GF-D8 (cell line): ENCODE results near the gene MESD.

Experiments used
- DNase-seq: peaks from one replicate; lab custom pipeline; 2025; lab: John Stamatoyannopoulos, UW

The MESD gene

DNA sequence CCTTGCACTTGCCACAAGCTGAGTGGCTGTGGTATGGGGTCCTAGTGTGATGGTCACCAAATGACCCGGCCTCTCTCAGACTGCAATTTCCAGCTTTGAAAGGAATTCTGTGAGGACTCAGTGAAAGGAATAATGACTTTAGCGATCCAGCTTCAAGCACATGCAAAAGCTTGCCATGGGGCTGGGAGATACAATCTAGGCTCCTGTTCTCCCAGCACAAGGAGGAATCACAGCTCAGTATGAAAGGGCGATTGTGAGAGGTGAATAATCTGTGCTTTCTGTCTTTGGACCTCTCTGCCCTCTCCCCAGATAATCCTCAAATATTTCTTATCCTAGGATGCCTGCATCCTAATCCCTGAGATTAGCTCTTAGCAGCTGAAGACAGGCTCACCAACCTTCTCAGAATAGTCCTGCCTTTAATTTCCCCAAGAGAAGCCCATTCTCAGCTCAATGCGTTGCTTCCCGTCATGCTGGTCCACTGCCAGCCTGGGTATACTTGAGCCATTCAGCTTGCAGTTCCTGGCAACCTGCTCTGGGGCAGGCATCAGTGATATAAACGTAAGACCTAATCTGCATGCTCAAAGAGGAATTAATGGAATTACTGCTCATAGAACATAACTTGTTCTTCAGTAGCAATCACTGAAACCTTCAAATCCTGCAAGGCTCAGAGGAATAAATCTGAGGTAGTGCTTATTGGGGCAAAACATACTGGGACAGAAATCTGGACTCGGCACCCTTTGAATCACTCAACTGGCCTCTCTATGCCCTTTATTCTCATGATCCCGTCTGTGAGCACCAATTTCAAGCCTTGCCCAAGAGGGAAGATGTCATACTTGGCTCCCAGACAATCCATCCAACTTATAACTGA, 26.2 kb upstream of the MESD start:
- DNase-seq = no peak

DNA sequence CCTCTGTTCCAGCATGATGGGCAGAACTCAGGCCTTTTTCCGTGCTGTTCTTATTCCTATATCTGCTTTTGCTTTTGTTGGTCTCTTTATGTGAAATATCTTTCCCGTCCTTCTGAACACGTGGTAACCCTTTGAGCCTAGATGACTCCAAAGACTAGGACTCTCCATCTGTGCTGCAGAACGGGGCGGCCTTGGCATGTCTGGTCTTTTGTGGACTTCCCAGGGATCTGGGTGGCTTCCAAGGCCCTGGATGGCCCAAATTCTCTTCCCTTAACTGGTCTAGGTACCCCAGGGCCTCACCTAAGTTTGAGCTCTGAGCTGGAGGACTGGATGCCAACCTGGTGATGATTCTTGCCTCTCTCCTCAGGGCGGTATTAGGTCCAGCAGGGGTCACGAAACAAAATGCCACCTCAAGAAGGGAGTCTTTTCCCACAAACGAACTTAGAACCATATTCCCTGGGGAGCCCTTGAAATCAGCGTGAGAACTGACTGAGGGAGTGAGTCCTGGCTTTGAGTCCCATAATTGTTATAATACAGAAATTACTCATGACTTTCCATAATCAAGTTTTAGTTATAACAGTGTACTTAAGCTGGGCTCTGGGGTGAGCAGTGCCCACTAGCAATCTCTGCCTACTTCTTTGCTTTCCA, 25.0 kb upstream of the MESD start:
- DNase-seq = no peak

DNA sequence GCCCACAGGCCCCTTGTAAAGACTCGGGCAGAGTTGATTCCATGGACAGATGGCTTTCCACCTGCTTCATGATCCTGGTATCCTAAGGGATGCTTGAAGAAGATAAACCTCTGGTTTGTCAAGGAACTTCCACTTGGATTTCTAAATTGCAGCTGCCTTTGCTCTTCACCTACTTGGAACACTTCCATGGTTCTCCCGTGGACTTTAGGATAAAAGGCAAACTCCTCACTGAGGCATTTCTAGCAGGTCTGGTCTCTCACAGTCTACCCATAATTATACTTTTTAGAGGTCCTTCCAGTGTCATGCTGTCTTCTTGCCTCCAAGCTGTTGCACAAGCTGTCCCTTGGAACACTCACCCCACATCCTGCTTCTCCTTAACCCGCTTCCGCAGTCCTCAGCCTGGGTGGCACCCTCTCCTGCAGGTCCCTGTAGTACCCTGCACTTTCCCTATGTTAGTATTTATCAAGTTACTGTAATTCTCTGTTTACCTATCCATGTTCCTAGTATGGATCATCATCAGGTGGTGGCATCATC, 23.8 kb upstream of the MESD start:
- no peak for DNase-seq

DNA sequence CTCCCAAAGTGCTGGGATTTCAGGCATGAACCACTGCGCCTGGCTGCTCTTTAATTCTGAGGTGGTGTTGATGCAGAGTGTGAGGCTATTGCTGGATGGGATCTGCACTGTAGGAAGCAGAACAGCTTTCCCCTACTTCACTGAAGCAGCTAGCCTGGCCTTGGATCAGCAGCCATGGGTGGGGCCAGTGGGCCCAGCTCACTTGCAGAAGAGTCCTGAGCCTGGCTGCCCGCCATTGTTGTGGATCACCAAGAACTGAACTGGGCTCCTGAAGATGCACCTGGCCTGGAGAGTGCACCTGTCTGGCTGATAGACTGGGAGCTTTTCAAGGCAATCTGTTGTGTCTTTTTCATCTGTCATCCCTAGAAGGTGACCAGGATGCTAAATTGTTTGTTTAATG, 23.0 kb upstream of the MESD start:
- DNase-seq = no peak

DNA sequence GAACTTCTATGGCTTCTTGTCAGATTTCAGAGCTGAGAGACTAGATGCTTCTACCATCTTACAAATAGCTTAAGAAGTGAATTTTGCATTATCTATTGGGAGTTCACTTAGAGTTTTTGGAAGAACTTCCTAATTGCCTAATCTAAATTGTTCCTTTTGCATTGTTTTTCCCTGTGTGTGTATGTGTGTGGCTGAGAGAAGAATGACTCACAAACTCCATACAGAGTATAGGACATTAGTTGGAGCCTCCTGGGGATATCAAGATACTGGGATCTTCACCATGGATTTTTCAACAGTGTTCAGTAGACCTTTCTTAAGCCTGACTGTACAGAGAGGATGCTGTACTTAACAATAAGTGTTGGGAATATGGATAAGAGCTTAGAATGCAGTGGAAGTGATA, 22.0 kb upstream of the MESD start:
- DNase-seq = no peak

DNA sequence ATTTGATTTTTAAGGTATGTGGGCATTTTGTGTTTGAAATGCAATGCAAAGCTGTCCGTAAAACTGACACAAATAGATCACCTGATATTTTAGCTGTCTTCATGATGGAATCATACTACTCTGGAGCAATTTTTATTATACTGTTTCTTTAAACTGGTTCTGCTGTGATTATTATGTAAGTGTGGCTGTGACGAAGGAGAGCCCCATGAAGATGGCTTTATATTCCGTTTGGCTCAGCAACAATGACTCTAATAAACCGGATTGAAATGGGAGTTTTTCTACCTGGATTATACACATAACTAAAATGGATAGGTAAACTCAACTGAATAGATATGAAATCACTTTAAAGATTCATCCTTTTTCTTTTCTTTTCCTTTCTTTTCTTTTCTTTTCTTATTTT, 20.5 kb upstream of the MESD start:
- no peak for DNase-seq

DNA sequence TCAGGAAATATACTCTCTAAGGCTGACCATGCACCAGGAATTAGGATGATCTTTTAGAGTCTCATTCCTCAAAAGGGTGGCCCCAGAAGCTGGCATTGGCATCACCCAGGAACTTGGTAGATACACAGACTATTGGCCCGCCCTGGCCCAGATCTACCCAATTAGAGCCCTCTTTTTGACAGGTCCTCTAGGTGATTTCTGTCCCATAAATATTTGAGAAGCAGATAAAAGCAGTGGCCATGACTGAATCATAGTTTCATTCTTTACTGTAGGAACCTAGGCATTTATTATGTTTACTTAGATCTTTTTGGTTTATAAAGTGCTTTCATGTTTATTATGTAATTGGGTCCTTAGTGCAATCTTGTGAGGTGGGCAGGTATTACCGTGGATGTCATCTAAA, 18.7 kb upstream of the MESD start:
- no peak for DNase-seq

DNA sequence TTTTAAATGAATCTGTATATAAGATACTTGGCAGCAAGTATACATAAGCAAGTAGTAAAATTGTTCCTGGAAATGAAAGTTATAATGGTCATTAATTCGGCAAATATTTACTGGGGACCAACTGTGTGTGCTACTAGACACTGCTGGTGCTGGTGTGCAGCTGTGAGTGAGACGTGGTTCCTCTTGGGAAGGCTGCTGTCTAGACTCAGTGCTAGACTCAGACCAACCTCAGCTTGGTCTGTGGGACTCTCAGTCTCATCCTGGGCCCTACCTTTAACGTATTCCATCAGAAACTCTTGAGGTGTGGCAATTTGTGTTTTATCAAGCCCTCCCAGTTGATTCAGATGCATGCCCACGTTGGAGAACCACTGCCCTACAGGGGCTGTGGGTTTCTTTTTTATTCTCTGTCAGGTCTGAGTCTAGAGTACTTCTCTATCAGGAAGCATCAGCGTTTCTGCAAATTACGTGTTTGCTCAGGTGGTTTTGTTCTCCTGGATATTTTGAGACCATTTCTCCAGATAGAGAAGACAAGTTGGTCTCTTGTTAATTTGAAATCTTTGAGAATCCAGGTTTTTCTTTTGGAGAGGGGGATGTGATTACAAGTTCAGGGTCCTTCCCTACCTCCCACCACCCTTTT, 17.9 kb upstream of the MESD start:
- no peak for DNase-seq

DNA sequence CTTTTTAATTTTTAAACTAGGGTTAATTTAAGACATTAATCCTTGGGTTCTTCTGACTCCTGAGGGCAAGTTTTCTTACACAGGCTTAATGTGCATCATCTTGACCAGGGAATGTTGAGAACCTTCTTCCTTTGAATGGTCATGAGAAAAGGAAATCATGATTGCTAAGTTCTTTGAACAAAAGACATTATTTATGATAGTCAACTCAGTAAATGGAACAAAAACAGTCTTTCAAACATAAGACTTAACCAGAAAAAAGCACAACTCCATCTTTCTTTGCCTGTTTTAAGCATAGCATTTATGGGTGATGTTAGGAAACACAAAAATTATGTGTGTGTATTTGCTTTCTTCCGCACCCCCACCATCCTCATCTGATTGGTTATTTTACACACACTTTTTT, 16.5 kb upstream of the MESD start:
- no peak for DNase-seq

DNA sequence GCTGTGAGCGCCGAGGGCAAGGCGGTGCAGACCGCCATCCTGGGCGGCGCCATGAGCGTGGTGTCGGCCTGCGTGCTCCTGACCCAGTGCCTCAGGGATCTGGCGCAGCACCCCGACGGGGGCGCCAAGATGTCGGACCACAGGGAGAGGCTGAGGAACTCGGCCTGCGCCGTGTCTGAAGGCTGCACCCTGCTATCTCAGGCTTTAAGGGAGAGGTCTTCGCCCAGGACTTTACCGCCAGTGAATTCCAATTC, 13.4 kb upstream of the MESD start:
- no peak for DNase-seq

DNA sequence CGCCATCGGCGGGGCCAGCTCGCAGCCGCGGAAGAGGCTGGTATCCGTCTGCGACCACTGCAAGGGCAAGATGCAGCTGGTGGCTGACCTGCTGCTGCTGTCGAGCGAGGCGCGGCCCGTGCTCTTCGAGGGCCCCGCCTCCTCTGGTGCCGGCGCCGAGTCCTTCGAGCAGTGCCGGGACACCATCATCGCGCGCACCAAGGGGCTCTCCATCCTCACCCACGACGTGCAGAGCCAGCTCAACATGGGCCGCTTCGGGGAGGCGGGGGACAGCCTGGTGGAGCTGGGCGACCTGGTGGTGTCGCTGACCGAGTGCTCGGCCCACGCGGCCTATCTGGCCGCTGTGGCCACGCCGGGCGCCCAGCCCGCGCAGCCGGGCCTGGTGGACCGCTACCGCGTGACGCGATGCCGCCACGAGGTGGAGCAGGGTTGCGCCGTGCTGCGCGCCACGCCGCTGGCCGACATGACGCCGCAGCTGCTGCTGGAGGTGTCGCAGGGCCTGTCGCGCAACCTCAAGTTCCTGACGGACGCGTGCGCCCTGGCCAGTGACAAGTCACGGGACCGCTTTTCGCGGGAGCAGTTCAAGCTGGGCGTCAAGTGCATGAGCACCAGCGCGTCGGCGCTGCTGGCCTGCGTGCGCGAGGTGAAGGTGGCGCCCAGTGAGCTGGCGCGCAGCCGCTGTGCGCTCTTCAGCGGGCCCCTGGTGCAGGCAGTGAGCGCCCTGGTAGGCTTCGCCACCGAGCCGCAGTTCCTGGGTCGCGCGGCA, 12.9 kb upstream of the MESD start:
- no peak for DNase-seq

DNA sequence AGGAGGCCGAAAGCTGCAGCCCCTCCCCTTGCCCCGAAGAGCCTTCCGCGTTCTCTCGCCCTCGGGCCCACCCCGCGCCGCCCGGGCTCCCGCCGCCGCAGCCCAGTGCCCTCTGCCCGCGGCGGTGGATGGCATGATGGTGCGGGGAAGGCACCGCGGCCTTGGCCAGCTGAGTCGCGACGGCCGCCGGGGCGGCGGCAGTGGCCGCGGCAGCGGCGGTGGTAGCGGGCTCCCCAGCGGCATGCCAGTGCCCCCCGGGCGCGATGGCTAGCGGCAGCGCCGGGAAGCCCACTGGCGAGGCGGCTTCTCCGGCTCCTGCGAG, 12.4 kb upstream of the MESD start:
- DNase-seq = no peak

DNA sequence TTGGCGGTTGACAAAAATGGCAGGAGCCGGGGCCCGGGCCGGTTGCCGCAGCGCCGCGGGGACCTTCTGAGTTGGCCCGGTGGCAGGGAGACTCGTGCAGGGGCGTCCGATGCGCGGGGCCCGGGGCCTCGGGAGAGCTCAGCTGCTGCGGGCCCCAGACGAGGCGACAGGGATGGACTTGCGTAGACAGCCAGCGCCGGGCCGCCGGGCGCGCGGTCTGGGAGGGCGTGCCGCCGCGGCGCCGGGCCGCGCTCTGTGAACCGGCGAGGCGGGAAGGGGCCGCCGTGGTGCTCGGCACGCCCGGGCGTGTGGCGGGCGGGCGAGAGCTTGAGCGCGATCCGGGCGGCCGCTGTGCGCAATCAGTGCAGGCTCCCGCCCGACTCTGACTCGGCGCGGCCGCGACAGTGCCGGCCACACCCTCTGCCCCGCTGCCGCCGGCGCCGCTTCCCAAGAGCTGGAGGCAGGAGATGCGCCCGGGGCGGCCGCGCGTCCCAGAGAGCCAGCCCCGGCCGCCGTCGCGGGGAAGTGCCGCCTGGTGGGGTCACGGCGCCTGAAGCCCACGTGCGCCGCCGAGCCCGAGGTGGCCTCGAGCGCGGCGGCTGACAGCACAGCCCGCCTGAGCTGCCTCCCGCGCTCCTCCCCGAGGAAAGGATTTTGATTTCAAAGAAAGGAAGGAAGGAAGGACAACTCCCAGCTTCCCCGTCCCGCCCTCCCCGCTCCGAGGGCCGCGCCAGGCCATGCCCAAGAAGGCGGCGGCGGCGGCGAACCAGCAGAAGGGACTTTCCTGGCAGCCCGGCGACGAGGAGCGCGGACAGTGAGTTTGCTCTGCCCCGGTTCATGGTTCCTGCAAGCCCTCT, 11.8 kb upstream of the MESD start:
- no peak for DNase-seq

DNA sequence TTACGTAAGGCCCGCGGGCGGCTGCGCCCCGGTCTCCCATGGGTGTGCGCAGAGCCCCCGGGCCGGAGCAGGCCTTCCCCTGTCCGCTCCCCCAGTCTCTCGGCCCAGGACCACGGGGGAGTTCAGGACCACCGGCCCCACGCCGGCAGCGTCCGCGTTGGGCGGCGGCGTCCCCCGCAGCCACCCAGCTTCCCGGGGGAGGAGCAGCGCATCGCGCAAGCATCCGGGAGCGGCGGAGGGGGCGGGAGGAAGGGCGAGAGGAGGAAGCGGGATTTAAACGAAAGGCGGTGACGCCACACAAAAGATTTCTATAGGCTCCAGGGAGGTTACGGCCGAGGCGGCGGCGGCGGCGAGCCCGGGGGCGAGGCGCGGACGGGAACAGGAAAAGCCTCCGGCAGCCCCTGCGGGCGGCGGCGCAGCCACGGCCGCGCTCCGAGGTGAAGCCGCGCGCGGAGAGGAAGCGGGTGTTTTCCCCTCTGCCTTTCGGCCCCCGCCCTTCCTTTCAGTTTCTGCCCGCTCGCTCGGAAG, 11.1 kb upstream of the MESD start, which contains the start of gene TLNRD1:
TSS of gene TLNRD1 (plus strand) at position 300 of the 528 bp plus-strand sequence. CDS start 1,349 bp downstream, outside the sequence.
- peak; percentile 79 for DNase-seq

DNA sequence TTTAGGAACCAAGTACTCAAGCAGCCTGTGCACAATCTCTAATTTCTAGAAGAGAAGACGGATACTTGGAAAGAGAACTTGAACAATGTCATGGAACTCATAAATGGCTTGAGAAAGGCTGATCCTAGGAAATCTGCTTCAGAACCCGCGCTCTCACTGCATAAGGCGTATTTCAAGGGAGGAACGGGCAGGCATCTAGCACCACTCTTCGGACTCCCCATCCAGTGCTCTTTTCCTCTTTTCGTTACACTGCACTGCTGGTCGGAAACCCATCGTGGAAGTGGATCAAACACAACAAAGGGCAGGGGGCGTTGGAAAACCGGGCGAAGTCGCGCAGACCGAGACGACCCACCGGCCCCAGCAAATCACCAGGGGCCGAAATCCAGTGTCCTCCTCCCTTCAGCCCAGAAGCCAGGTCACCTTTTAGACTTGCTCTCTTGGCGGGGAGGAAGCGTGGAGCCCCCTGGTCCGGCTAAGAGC, 10.6 kb upstream of the MESD start:
- DNase-seq = no peak

DNA sequence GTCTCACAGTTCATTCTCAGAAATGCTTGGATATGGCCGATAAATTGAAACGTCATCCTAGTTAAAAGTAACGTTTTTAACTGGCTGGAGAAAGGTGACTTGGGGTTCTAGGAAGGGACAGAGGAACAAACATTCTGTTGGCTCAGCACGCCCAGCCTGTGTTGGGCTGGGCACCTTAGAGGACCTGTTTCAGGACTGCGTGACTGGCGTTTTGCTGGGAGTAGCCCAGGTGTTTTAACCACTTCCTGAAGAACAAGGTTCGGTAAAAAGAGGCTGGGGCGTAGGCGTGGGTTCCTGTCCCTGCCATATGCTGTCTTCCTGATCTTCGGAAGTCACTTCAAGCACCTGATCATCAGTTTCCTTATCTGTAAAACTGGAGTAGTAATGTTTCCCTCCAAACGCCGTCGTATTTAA, 10.0 kb upstream of the MESD start:
- DNase-seq = peak; percentile 42

DNA sequence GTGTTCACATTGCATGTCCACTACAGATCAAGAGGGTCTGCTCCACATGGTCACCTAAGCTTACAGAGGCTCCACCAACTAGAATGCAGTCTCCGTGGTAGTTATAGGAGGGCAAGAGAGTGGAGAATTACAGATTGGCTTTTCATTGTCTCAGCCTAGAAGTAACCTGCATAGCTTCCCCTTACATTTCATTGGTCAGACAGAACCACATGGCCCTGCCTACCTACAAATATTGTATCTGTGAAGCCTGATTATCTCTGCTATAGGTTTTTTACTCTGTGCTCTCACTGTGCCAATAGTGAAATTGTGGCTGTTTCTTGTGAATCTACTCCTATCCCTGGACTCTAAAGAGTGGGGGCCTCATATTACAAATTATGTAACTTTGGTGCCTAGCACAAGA, 8.6 kb upstream of the MESD start:
- no peak for DNase-seq

DNA sequence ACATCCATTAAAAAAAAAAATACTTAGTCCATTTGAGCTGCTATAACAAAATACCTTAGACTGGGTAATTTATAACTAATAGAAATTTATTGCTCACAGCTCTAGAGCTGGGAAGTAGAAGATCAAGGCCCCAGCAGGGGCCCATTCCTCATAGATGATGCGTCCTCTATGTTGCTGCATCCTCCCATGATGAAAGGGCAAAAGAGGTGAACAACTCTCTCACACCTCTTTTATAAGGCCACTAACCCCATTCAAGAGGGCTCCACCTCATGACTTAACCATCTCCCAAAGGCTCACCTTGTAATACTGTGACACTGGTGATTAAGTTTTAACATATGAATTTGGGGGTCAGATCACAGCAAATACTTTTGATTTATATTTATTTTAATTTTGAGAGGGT, 8.1 kb upstream of the MESD start:
- DNase-seq = no peak

DNA sequence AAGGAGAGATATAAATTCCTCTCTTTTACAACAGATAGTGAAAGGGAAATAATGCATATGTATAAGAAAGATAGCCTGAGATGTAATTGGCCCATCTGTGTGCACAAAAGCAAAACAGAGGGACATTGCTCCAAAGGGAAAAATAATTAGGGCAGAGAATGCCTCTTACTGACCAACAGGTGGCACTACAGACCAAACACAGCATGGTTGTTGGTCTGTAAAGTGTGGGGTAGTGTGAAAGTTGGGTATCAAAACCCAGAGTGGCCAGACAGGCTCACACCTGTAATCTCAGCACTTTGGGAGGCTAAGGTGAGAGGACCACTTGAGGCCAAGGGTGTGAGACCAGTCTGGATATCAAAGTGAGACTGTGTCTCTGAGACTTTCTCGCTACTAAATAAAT, 6.6 kb upstream of the MESD start:
- DNase-seq = peak; percentile 8

DNA sequence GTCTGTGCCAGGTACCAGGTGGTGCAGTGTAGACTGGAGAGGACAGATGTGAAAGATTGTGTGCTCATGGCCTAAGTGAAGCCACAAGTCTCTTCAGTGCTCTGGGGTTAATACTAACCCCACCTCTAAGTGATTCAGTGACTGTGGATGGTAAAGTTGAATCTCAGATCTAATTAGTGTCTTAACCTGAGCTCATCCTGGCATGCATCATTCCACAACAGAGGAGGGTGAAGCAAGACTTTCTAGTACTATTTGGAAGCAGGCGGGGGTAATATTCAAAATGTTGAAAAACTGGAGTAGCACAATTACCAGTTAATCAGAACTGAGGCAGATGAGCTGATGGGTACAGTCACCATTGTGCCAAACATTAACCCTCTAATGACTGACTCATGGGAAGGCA, 2.8 kb upstream of the MESD start:
- no peak for DNase-seq

DNA sequence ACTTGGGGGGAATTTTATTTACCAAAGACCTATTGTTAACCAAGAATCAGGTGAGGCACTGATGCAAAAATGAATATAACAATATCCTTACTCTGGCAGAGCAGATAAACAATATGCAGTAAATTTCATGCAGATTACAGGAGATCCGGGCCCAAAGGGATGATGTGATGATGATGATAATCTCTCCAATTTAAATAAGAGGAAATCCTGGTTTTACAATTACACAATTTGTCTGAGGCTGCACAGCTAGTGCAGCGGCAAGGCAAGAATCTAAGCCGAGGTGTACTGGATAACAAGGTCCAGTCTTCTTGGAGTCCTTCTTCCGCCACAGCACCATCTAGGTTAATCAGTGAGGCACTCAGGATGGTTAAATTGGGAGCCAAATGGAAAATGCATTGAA, 2.4 kb upstream of the MESD start:
- no peak for DNase-seq
